Fibroblast of lung (primary cell): Measurements from ENCODE around the gene PROK2. TPM values are rescaled to one million over a fixed set of nuclear protein-coding genes. Genes with fewer than 3 reads are reported as not detected.

ENCODE experiments used
- DNase-seq, 2 donors: peaks; one replicate each; pipeline versions ENCODE4 v3.0.0 to v3.0.0-alpha.2; 2010; ENCODE audit warnings: low read depth in 2 of 2
- H2AFZ ChIP-seq: 2 replicates; pipeline ENCODE4 v1.5.1; 2012; ENCODE audit warnings: low read length, control low read depth, inconsistent platforms
- H3K27ac ChIP-seq: 2 replicates; pipeline ENCODE4 v1.5.1; 2011; ENCODE audit warnings: low read length, control low read depth; ENCODE audit not compliant: insufficient read depth
- H3K27me3 ChIP-seq: 2 replicates; pipeline ENCODE4 v1.5.1; 2011; ENCODE audit warnings: mild to moderate bottlenecking, low read length; ENCODE audit not compliant: control insufficient read depth, insufficient read depth
- H3K36me3 ChIP-seq: 2 replicates; pipeline ENCODE4 v1.5.1; 2011; ENCODE audit warnings: low read length; ENCODE audit not compliant: control insufficient read depth, insufficient read depth
- H3K4me1 ChIP-seq: 2 replicates; pipeline ENCODE4 v1.5.1; 2011; ENCODE audit warnings: low read length; ENCODE audit not compliant: control insufficient read depth, insufficient read depth; ENCODE audit errors: extremely low read depth
- H3K4me2 ChIP-seq: 2 replicates; pipeline ENCODE4 v1.5.1; 2011; ENCODE audit warnings: low read length, control low read depth; ENCODE audit not compliant: insufficient read depth; ENCODE audit errors: extremely low read depth
- H3K4me3 ChIP-seq, 4 experiments: fragments of 200-600 bp in 1 of 4; sonication (generic) in 1 of 4; replicated peaks in 1 of 4; 2 replicates each; pipeline ENCODE4 v1.5.1; 2011 to 2016; ENCODE audit warnings: low read length in 4 of 4, low read depth in 3 of 4, mild to moderate bottlenecking in 3 of 4, control low read depth in 2 of 4, inconsistent platforms in 1 of 4, mixed read lengths in 1 of 4; ENCODE audit not compliant: insufficient read depth in 1 of 4; ENCODE audit errors: control extremely low read depth in 1 of 4
- H3K79me2 ChIP-seq: 2 replicates; pipeline ENCODE4 v1.5.1; 2012; ENCODE audit warnings: mild to moderate bottlenecking, low read length, inconsistent platforms; ENCODE audit not compliant: control insufficient read depth, insufficient read depth
- H3K9ac ChIP-seq: 2 replicates; pipeline ENCODE4 v1.5.1; 2011; ENCODE audit warnings: mild to moderate bottlenecking, low read length, control low read depth; ENCODE audit not compliant: insufficient read depth
- H3K9me3 ChIP-seq: 2 replicates; pipeline ENCODE4 v1.5.1; 2012; ENCODE audit warnings: low read depth, low read length; ENCODE audit not compliant: control insufficient read depth, insufficient read depth
- H4K20me1 ChIP-seq: 2 replicates; pipeline ENCODE4 v1.5.1; 2011; ENCODE audit warnings: low read length; ENCODE audit not compliant: control insufficient read depth, insufficient read depth; ENCODE audit errors: extremely low read depth
- EZH2 ChIP-seq: IDR thresholded peaks from 2 replicates; pipeline ENCODE4 v1.5.1; 2012; ENCODE audit warnings: low read length, control low read depth, mild to moderate bottlenecking; ENCODE audit errors: missing control alignments
- polyA plus RNA-seq, 2 donors: library from polyadenylated mRNA; depleted of rRNA in 1 of 2; stranded (reverse) in 1 of 2; unstranded in 1 of 2; fragments of >200 nt; gene quantifications; 2 replicates each; pipeline ENCODE4 v1.2.1, GENCODE V29; 2011 to 2012; ENCODE audit warnings: missing spikeins in 1 of 2
- total RNA-seq: library from RNA; depleted of rRNA; stranded (reverse); fragments of >200 nt; gene quantifications from 2 replicates; pipeline ENCODE4 v1.2.1, GENCODE V29; 2014
- TF ChIP-seq, protein P1 (sequence below), 2 donors: IDR thresholded peaks in 1 of 2; conservative IDR thresholded peaks in 1 of 2; 1 replicate in 1 of 2; 2 replicates in 1 of 2; pipeline ENCODE4 v1.5.1; 2011 to 2012; ENCODE audit warnings: low read length in 2 of 2, control low read depth in 1 of 2, inconsistent platforms in 1 of 2, low read depth in 1 of 2, mild to moderate bottlenecking in 1 of 2

Gene PROK2
- total and polyA plus RNA-seq, 2 donors (not counting 1 experiment from before 2014, with no cell fraction given): not detected

DNA sequence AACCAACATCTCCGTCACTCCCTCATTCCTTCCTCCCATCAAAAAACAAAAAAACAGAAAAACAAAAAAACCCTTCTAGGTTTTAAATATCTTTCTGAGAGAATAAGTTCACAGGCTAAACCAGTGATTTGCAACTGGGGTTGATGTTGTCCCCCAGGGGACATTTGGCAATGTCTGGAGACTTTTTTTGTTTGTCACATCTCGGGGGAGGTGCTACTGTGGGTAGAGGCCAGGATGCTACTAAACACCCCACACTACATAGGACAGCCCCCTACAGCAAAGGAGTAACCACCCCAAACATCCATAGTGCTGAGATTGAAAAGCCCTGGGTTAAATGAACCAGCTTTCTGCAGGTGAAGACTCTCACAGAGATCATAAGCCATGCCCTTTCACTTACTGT lies 17.0 kb upstream of the PROK2 start:
- Histone ChIP-seq H4K20me1 (no peaks in the 10 kb centered on the region), H3K27ac (no peak overlapping the region), H3K4me1 (no peaks in the 10 kb centered on the region), H3K9ac (no peak overlapping the region), H3K4me3 (no peak overlapping the region), H3K4me2 (no peak overlapping the region), H3K27me3 (peaks cover 6% of the 10 kb centered on the region), H3K9me3 (no peaks in the 10 kb centered on the region), H3K79me2 (no peaks in the 10 kb centered on the region), H3K36me3 (no peaks in the 10 kb centered on the region), H2AFZ (no peak overlapping the region)
- DNase-seq: no peak
- no peak for TF ChIP-seq EZH2
- TF ChIP-seq, protein P1, sequence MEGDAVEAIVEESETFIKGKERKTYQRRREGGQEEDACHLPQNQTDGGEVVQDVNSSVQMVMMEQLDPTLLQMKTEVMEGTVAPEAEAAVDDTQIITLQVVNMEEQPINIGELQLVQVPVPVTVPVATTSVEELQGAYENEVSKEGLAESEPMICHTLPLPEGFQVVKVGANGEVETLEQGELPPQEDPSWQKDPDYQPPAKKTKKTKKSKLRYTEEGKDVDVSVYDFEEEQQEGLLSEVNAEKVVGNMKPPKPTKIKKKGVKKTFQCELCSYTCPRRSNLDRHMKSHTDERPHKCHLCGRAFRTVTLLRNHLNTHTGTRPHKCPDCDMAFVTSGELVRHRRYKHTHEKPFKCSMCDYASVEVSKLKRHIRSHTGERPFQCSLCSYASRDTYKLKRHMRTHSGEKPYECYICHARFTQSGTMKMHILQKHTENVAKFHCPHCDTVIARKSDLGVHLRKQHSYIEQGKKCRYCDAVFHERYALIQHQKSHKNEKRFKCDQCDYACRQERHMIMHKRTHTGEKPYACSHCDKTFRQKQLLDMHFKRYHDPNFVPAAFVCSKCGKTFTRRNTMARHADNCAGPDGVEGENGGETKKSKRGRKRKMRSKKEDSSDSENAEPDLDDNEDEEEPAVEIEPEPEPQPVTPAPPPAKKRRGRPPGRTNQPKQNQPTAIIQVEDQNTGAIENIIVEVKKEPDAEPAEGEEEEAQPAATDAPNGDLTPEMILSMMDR (conservative IDR thresholded peaks at IDR 0.05 in 1 of 2, IDR thresholded peaks at IDR 0.05 in 1 of 2; ENCODE audit: low read depth in 1 of 2, low read length in 2 of 2): no peak

GRCh38 chr3:71800023-71800422 lies 15.1 kb upstream of the PROK2 start:
- Histone ChIP-seq H2AFZ (no peak overlapping the region), H3K27me3 (peaks cover 8% of the 10 kb centered on the region), H3K27ac (no peak overlapping the region), H3K79me2 (no peaks in the 10 kb centered on the region), H3K9ac (no peak overlapping the region), H3K9me3 (no peaks in the 10 kb centered on the region), H3K36me3 (no peaks in the 10 kb centered on the region), H3K4me3 (no peak overlapping the region), H3K4me2 (no peak overlapping the region), H4K20me1 (no peaks in the 10 kb centered on the region), H3K4me1 (no peaks in the 10 kb centered on the region)
- TF ChIP-seq EZH2: no peak
- TF ChIP-seq, protein P1 (conservative IDR thresholded peaks at IDR 0.05 in 1 of 2, IDR thresholded peaks at IDR 0.05 in 1 of 2; ENCODE audit: low read depth in 1 of 2, low read length in 2 of 2): no peak
- no peak for DNase-seq

DNA sequence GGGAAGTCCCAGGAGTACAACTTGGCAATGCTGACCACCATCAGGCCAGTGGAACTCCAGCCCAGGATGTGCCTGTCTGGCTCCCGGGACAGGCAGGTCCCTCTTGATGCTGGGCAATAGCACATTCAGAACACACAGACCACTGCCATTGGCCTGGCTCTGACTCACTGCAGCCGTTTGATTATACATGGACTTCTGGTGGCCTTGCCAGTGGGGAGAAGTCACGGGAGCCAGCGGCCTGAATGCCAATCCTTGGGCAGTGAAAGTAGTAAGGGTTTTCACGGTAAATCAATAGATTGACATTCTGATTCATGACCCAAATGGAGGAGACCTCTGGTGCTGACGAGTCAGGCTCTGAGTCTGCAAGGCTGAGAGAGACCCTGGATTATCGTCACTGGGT lies 12.5 kb upstream of the PROK2 start:
- H3K9ac ChIP-seq: no peak overlapping the region
- no peaks in the 10 kb centered on the region for H3K9me3 ChIP-seq
- no peaks in the 10 kb centered on the region for H3K4me1 ChIP-seq
- H3K79me2 ChIP-seq: no peaks in the 10 kb centered on the region
- no peak overlapping the region for H3K4me3 ChIP-seq
- TF ChIP-seq, protein P1 (conservative IDR thresholded peaks at IDR 0.05 in 1 of 2, IDR thresholded peaks at IDR 0.05 in 1 of 2; ENCODE audit: low read depth in 1 of 2, low read length in 2 of 2): no peak
- no peak for TF ChIP-seq EZH2
- H3K36me3 ChIP-seq: no peaks in the 10 kb centered on the region
- no peak overlapping the region for H3K27ac ChIP-seq
- no peak overlapping the region for H3K4me2 ChIP-seq
- peaks cover 8% of the 10 kb centered on the region for H3K27me3 ChIP-seq
- no peaks in the 10 kb centered on the region for H4K20me1 ChIP-seq
- H2AFZ ChIP-seq: no peak overlapping the region
- DNase-seq: no peak
